ENCODE data around the gene NDUFC1. TPM values are rescaled to one million over a fixed set of nuclear protein-coding genes. Genes with fewer than 3 reads are reported as not detected.

Gene NDUFC1
- total RNA-seq, 1 experiment from 2014 or later, result 61.7 TPM

GRCh38 chr4:139273835-139274234 is 28.4 kb downstream of the NDUFC1 start (continued):
- TF ChIP-seq ATF6 (CRISPR knock-in tag; IDR thresholded peaks at IDR 0.05) (no peak), KAT7 (CRISPR knock-in tag; IDR thresholded peaks at IDR 0.05; ENCODE audit: borderline replicate concordance) (no peak)

- ATAC-seq (no peak), DNase-seq (ENCODE audit: low spot score) (no peak)
- Mint-ChIP-seq H3K27ac (no peak overlapping the region), H3K27me3 (ENCODE audit: low read depth) (no peaks in the 10 kb centered on the region), H3K9me3 (no peaks in the 10 kb centered on the region), H3K4me3 (no peak overlapping the region), H3K36me3 (no peaks in the 10 kb centered on the region), H3K4me1 (peaks cover 20% of the 10 kb centered on the region)
- POLR2A ChIA-PET, result no interaction called here
- TF ChIP-seq CREM (CRISPR knock-in tag; IDR thresholded peaks at IDR 0.05) (no peak), ZBTB43 (CRISPR knock-in tag; IDR thresholded peaks at IDR 0.05) (no peak), ZNF512 (CRISPR knock-in tag; IDR thresholded peaks at IDR 0.05; ENCODE audit: borderline replicate concordance) (no peak), MLX (CRISPR knock-in tag; IDR thresholded peaks at IDR 0.05) (no peak), NFE2L1 (CRISPR knock-in tag; IDR thresholded peaks at IDR 0.05) (no peak), EMX1 (CRISPR knock-in tag; IDR thresholded peaks at IDR 0.05) (no peak), MXD4 (CRISPR knock-in tag; IDR thresholded peaks at IDR 0.05; ENCODE audit: borderline replicate concordance) (no peak), SOX15 (CRISPR knock-in tag; IDR thresholded peaks at IDR 0.05) (no peak), FOXP1 (CRISPR knock-in tag; IDR thresholded peaks at IDR 0.05; ENCODE audit: borderline replicate concordance) (no peak), HMGA2 (CRISPR knock-in tag; IDR thresholded peaks at IDR 0.05) (no peak), TP53 (CRISPR knock-in tag; IDR thresholded peaks at IDR 0.05) (no peak), ATF6 (CRISPR knock-in tag; IDR thresholded peaks at IDR 0.05) (no peak), GRHL2 (CRISPR knock-in tag; IDR thresholded peaks at IDR 0.05; ENCODE audit: insufficient replicate concordance, severe bottlenecking) (no peak), E2F1 (CRISPR knock-in tag; IDR thresholded peaks at IDR 0.05) (no peak), SMAD3 (CRISPR knock-in tag; IDR thresholded peaks at IDR 0.05; ENCODE audit: borderline replicate concordance) (no peak)
- TF ChIP-seq, protein P1, sequence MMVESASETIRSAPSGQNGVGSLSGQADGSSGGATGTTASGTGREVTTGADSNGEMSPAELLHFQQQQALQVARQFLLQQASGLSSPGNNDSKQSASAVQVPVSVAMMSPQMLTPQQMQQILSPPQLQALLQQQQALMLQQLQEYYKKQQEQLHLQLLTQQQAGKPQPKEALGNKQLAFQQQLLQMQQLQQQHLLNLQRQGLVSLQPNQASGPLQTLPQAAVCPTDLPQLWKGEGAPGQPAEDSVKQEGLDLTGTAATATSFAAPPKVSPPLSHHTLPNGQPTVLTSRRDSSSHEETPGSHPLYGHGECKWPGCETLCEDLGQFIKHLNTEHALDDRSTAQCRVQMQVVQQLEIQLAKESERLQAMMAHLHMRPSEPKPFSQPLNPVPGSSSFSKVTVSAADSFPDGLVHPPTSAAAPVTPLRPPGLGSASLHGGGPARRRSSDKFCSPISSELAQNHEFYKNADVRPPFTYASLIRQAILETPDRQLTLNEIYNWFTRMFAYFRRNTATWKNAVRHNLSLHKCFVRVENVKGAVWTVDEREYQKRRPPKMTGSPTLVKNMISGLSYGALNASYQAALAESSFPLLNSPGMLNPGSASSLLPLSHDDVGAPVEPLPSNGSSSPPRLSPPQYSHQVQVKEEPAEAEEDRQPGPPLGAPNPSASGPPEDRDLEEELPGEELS (CRISPR knock-in tag; IDR thresholded peaks at IDR 0.05), result no peak
- TF ChIP-seq, protein P2, sequence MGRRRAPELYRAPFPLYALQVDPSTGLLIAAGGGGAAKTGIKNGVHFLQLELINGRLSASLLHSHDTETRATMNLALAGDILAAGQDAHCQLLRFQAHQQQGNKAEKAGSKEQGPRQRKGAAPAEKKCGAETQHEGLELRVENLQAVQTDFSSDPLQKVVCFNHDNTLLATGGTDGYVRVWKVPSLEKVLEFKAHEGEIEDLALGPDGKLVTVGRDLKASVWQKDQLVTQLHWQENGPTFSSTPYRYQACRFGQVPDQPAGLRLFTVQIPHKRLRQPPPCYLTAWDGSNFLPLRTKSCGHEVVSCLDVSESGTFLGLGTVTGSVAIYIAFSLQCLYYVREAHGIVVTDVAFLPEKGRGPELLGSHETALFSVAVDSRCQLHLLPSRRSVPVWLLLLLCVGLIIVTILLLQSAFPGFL (CRISPR knock-in tag; IDR thresholded peaks at IDR 0.05; ENCODE audit: borderline replicate concordance), result no peak
- TF ChIP-seq, protein P3, sequence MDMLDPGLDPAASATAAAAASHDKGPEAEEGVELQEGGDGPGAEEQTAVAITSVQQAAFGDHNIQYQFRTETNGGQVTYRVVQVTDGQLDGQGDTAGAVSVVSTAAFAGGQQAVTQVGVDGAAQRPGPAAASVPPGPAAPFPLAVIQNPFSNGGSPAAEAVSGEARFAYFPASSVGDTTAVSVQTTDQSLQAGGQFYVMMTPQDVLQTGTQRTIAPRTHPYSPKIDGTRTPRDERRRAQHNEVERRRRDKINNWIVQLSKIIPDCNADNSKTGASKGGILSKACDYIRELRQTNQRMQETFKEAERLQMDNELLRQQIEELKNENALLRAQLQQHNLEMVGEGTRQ (CRISPR knock-in tag; IDR thresholded peaks at IDR 0.05), result no peak
- CTCF ChIA-PET, result interaction anchor here (1.7 kb wide), 1 partner anchor 28 kb away, joined by 4 read pairs; no protein-coding TSS in a partner anchor
These were observed 35.0 kb downstream of the NDUFC1 start for GRCh38 chr4:139267301-139267700.

Data from WTC11 (cell line).